ENCODE data around the gene UBAC2.

The UBAC2 gene

GRCh38 chr13:99374169-99374991 lies 173.7 kb downstream of the UBAC2 start:
- CTCF ChIA-PET, result interaction anchor here (1.0 kb wide), 1 partner anchor 105 kb away, joined by 4 read pairs; no protein-coding TSS in a partner anchor
- no peak for DNase-seq (ENCODE audit: low read depth, low spot score)
- POLR2A ChIA-PET, result no interaction called here
- no peak overlapping the region for H3K4me3 ChIP-seq (ENCODE audit: low read depth, low read length)
- TF ChIP-seq CTCF (IDR thresholded peaks at IDR 0.05; ENCODE audit: insufficient read depth, low read length, missing control alignments), result no peak

- ChIA-PET POLR2A (no interaction called here), CTCF (interaction anchor here (1.0 to 2.7 kb wide), 2 partner anchors 62 to 106 kb away, joined by 4 to 9 read pairs; no protein-coding TSS in a partner anchor)
- no peak overlapping the region for H3K4me3 ChIP-seq (ENCODE audit: low read depth, low read length)
- DNase-seq (ENCODE audit: low read depth, low spot score), result no peak
- TF ChIP-seq CTCF (IDR thresholded peaks at IDR 0.05; ENCODE audit: insufficient read depth, low read length, missing control alignments), result no peak
Observed at GRCh38 chr13:99374994-99375737, 174.5 kb downstream of the UBAC2 start.

- POLR2A ChIA-PET, result no interaction called here
Observed at GRCh38 chr13:99375738-99376080, 175.1 kb downstream of the UBAC2 start.

GRCh38 chr13:99376132-99376531 lies 175.5 kb downstream of the UBAC2 start:
- H3K4me3 ChIP-seq (ENCODE audit: low read depth, low read length), result no peak overlapping the region
- DNase-seq (ENCODE audit: low read depth, low spot score), result no peak
- no peak for TF ChIP-seq CTCF (IDR thresholded peaks at IDR 0.05; ENCODE audit: insufficient read depth, low read length, missing control alignments)
- ChIA-PET POLR2A (no interaction called here), CTCF (interaction anchor here (0.9 to 2.7 kb wide), 3 partner anchors 61 to 118 kb away, joined by 3 to 9 read pairs (median 4); partner anchors contain the start of gene GPR18)

More at GRCh38 chr13:99375738-99376080, 175.1 kb downstream of the UBAC2 start:
- H3K4me3 ChIP-seq (ENCODE audit: low read depth, low read length), result no peak overlapping the region
- no peak for TF ChIP-seq CTCF (IDR thresholded peaks at IDR 0.05; ENCODE audit: insufficient read depth, low read length, missing control alignments)
- CTCF ChIA-PET, result interaction anchor here (0.9 to 2.7 kb wide), 3 partner anchors 61 to 117 kb away, joined by 3 to 9 read pairs (median 4); partner anchors contain the start of gene GPR18
- DNase-seq (ENCODE audit: low read depth, low spot score), result no peak

GRCh38 chr13:99376924-99377323 lies 176.3 kb downstream of the UBAC2 start:
- ChIA-PET CTCF (interaction anchor here (2.7 kb wide), 1 partner anchor 60 kb away, joined by 9 read pairs; no protein-coding TSS in a partner anchor), POLR2A (no interaction called here)
- no peak overlapping the region for H3K4me3 ChIP-seq (ENCODE audit: low read depth, low read length)
- no peak for TF ChIP-seq CTCF (IDR thresholded peaks at IDR 0.05; ENCODE audit: insufficient read depth, low read length, missing control alignments)
- DNase-seq (ENCODE audit: low read depth, low spot score), result no peak

- ChIA-PET POLR2A (interaction anchor here (0.6 kb wide), 1 partner anchor 47 kb away, joined by 3 read pairs; no protein-coding TSS in a partner anchor), CTCF (interaction anchor here (1.3 to 2.7 kb wide), 2 partner anchors 58 to 59 kb away, joined by 3 to 9 read pairs; no protein-coding TSS in a partner anchor)
- H3K4me3 ChIP-seq (ENCODE audit: low read depth, low read length), result no peak overlapping the region
- no peak for TF ChIP-seq CTCF (IDR thresholded peaks at IDR 0.05; ENCODE audit: insufficient read depth, low read length, missing control alignments)
- DNase-seq (ENCODE audit: low read depth, low spot score), result no peak
Observed at GRCh38 chr13:99377641-99378040, 177.0 kb downstream of the UBAC2 start.

All from AG04449 (cell line).